Fibroblast of pulmonary artery (primary cell): ENCODE results near the gene ADORA1.

ENCODE experiments used
- DNase-seq: peaks from one replicate; pipeline ENCODE4 v3.0.0-alpha.2; 2010; ENCODE audit warnings: low read depth
- H3K4me3 ChIP-seq: replicated peaks from 2 replicates; pipeline ENCODE4 v1.5.1; 2011; ENCODE audit warnings: low read depth, mild to moderate bottlenecking, control low read depth, low read length, moderate library complexity
- CTCF ChIP-seq: IDR thresholded peaks from 2 replicates; pipeline ENCODE4 v1.5.1; 2011; ENCODE audit warnings: mild to moderate bottlenecking, control low read depth, low read length, inconsistent platforms; ENCODE audit errors: missing control alignments

The ADORA1 gene

DNA sequence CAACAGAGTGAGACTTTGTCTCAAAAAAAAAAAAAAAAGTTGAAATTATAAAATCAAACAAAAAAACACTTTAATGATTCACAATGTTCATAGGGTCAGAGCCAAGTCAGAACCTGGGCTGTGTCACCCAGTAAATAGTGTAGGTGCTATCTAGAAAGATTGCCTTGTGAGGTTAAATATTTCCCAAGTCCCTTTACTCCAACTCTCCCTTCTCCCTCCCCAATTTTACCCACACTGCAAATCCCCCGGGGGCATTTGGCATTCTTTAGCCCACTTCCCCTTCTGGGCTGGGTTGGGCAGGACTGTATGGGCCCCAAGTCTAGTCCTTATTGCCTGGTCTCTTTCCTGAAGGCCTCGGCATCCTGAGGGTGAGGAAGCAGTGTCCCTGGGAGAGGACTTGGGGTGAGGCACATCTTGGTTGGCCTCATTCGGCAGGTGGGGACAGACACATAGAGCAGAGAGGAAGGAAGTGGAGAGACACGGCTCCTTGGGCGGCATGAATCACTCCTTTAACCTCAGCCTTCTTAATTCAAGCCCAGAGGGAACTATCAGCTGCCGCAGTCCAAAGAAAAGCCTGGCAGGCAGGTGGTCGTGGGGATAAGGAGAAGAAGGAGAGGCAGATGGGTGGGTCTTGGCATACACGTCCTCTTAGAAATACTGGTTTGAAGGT lies 8.2 kb downstream of the ADORA1 start:
- no peak overlapping the region for H3K4me3 ChIP-seq
- DNase-seq, result no peak
- no peak for TF ChIP-seq CTCF

DNA sequence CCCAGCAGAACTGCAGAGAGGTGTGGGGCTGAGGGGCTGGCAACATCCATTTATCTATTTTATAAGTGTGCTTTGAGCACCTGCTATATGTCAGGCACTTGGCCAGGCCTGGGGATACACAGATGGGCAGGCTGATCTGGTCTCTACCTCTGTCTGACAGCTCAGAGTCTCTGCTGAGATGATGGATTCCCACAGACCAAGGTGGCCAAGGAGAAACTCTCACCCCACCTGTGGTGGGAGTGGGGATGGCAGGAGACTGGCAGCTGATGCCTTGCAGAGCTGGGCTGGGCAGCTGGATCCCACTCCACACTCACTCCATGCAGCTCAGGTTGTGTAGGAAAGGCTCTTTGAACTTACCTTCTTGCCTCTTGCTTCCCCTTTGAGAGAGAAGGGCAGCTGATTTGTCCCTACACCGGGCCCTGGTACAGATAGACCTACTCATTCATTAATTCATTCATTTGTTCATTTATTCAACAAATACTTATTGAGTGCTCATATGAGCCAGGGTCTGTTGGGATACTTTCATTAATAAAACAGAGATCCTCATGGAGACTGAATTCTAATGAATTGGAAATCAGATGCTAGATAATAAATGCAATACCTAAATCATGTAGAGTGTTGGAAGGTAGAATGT lies 9.0 kb downstream of the ADORA1 start:
- DNase-seq, result no peak
- H3K4me3 ChIP-seq, result no peak overlapping the region
- no peak for TF ChIP-seq CTCF

DNA sequence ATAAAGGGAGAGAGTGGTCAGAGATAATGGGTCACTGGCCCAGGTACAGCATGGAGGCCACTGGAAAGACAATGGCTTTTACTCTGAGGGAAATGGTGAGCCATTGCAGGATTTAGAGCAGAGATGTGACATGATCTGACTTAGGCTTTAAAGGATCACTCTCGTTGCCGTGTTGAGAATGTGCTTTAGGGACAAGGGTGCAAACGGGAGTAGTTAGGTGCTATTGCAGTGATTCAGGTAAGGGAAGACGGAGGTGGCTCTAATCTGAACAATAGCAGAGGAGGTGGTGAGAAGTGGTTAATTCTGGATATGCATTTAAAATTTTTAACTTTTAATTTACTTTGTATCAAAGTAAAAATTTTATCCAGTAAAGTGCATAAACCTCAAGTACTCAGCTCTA lies 9.8 kb downstream of the ADORA1 start:
- H3K4me3 ChIP-seq, result no peak overlapping the region
- DNase-seq, result no peak
- no peak for TF ChIP-seq CTCF

GRCh38 chr1:203138066-203138465 lies 10.5 kb downstream of the ADORA1 start:
- DNase-seq, result no peak

GRCh38 chr1:203139976-203140475 lies 12.5 kb downstream of the ADORA1 start:
- no peak overlapping the region for H3K4me3 ChIP-seq
- TF ChIP-seq CTCF, result no peak
- no peak for DNase-seq

More at GRCh38 chr1:203138066-203138465, 10.5 kb downstream of the ADORA1 start:
- no peak for TF ChIP-seq CTCF
- H3K4me3 ChIP-seq, result no peak overlapping the region

DNA sequence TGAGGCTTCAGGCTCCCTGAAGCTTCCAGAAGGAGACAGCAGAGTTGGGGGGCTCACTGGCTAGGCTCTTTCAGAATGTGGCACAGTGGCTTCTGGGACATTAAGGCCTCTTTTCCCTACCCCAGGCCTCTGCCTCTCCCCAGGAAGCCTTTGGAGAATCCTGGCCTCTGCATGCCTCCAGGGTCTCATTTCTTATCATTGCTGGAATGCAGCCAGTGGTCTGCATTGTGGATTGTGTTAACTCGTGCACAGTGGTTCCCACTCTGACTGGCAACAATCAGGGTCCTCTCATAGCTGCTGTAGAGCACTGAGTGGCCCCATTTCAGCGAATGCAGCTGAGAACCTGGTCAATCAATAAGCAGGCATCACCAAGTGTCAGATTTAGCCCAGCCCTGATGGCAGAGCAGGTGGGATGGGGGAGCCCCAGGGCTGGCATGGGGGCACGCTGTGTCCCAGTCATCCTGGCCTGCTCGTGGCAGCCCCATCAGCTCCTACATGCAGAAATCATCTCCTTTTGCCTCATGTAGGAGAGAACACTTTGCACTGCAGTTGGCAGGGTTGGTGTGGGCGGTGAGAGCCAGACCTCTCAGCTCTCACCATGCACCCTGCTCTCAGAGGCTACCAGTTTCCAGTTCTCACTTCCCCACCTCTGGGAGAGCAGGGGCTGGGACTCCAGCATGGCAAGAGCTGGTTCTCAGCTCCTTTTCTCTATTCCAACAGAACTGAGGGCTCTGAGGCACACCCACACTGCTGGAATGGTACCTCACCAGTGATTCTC lies 13.4 kb downstream of the ADORA1 start:
- H3K4me3 ChIP-seq, result no peak overlapping the region
- no peak for DNase-seq
- TF ChIP-seq CTCF, result no peak
